ENCODE measurements around the gene SLC9A5.

GRCh38 chr16:67301080-67301782, 52.5 kb downstream of the SLC9A5 start:
- TF ChIP-seq CTCF (IDR thresholded peaks at IDR 0.05; ENCODE audit: borderline replicate concordance, extremely low read depth, low read length, poor library complexity, severe bottlenecking) (no peak), EZH2 (IDR thresholded peaks at IDR 0.05; ENCODE audit: borderline replicate concordance, low read depth, low read length, severe bottlenecking) (no peak)
